ENCODE results near the gene COL5A1.

- no peak for TF ChIP-seq CTCF (IDR thresholded peaks at IDR 0.05)
- no peak for TF ChIP-seq POLR2A (IDR thresholded peaks at IDR 0.05)
Measured at GRCh38 chr9:134851020-134851419, 209.4 kb downstream of the COL5A1 start.

All from esophagus squamous epithelium (tissue), 4 donors.